A549 treated with Hydrocortisone at 1 μM for 4 hours (cell line): ENCODE measurements around the gene SLX9. TPM values are rescaled to one million over a fixed set of nuclear protein-coding genes. Genes with fewer than 3 reads are reported as not detected.

ENCODE experiments used
- total RNA-seq: library from RNA; stranded (reverse); fragments of 200-300 nt; extraction: Qiagen RNA extraction; gene quantifications from 5 replicates; pipeline ENCODE4 v1.2.3, GENCODE V29; 2022

SLX9 gene
- 40.0 to 59.7 TPM (median 57.9 TPM) in 5 replicates for total RNA-seq

GRCh38 chr21:44939532-44940115 lies at the start of gene SLX9:
Gene SLX9, plus strand, starts transcription at chr21:44940029. Its CDS starts 29 bp downstream, at chr21:44940058.

GRCh38 chr21:44920694-44921604 lies 18.9 kb upstream of the SLX9 start, which contains the start of gene ITGB2:
Gene ITGB2, minus strand, starts transcription at chr21:44920899. Its CDS starts 10,117 bp downstream, at chr21:44910782.

Other genes starting within 250 kb of the SLX9 start
- not detected in 5 replicates for gene KRTAP10-12, start 242.9 kb upstream of the SLX9 start, total RNA-seq
- not detected in 5 replicates for gene TSPEAR, start 228.5 kb upstream of the SLX9 start, total RNA-seq
- 29.1 to 37.8 TPM (median 33.0 TPM) in 5 replicates for gene UBE2G2, start 138.2 kb upstream of the SLX9 start, total RNA-seq
- 59.7 to 71.5 TPM (median 62.8 TPM) in 5 replicates for gene SUMO3, start 122.0 kb upstream of the SLX9 start, total RNA-seq
- 93.4 to 99.8 TPM (median 97.7 TPM) in 5 replicates for gene PTTG1IP, start 66.3 kb upstream of the SLX9 start, total RNA-seq
- gene ITGB2, start 19.1 kb upstream of the SLX9 start, total RNA-seq: 0.46 to 0.90 TPM (median 0.77 TPM) in 5 replicates
- 5.6 to 9.3 TPM (median 7.3 TPM) in 5 replicates for gene ADARB1, start 134.6 kb downstream of the SLX9 start, total RNA-seq